OCI-LY3 (cell line): ENCODE data around the gene SHTN1.

ENCODE experiments used
- H2AFZ ChIP-seq: fragments of 200-600, 300-600 bp; shearing (Covaris generic); 2 replicates; pipeline ENCODE4 v1.6.0; 2014; ENCODE audit warnings: antibody characterized with exemption, low read depth, low read length
- H3K27ac ChIP-seq: fragments of 200-600, 300-600 bp; sonication (generic); 2 replicates; pipeline ENCODE4 v1.5.1; 2014; ENCODE audit warnings: mild to moderate bottlenecking, low read length, moderate library complexity, mixed read lengths
- H3K27me3 ChIP-seq: fragments of 200-600, 300-600 bp; sonication (generic); 2 replicates; pipeline ENCODE4 v1.6.1; 2014; ENCODE audit warnings: low read depth, low read length, mixed read lengths
- H3K36me3 ChIP-seq: fragments of 200-600, 300-600 bp; sonication (generic); replicated peaks from 2 replicates; pipeline ENCODE3; 2014; ENCODE audit warnings: low read depth, low read length, mixed read lengths
- H3K4me1 ChIP-seq: fragments of 300-600, 200-600 bp; sonication (generic); 2 replicates; pipeline ENCODE4 v1.6.1; 2014; ENCODE audit warnings: low read length, mixed read lengths
- H3K4me2 ChIP-seq: fragments of 200-600, 300-600 bp; sonication (generic); 2 replicates; pipeline ENCODE4 v1.6.1; 2014; ENCODE audit warnings: low read length, mixed read lengths
- H3K4me3 ChIP-seq: fragments of 300-600, 200-600 bp; sonication (generic); 2 replicates; pipeline ENCODE4 v1.5.1; 2014; ENCODE audit warnings: antibody characterized with exemption, mild to moderate bottlenecking, low read length, moderate library complexity
- H3K79me2 ChIP-seq: fragments of 300-600, 200-600 bp; shearing (Covaris generic); 2 replicates; pipeline ENCODE4 v1.6.1; 2014; ENCODE audit warnings: mild to moderate bottlenecking, low read length, mixed read lengths
- H3K9ac ChIP-seq: fragments of 300-600, 200-600 bp; shearing (Covaris generic); 2 replicates; pipeline ENCODE4 v1.6.0; 2014; ENCODE audit warnings: mild to moderate bottlenecking, low read length, moderate library complexity
- H3K9me3 ChIP-seq: fragments of 200-600, 300-600 bp; shearing (Covaris generic); 2 replicates; pipeline ENCODE4 v1.6.1; 2014; ENCODE audit warnings: low read length, mixed read lengths; ENCODE audit not compliant: insufficient read depth
- H4K20me1 ChIP-seq: fragments of 200-600, 300-600 bp; sonication (generic); 2 replicates; pipeline ENCODE4 v1.6.1; 2016; ENCODE audit warnings: low read length, mixed read lengths; ENCODE audit not compliant: insufficient read depth
- CTCF ChIP-seq: fragments of 200-600, 300-600 bp; sonication (generic); IDR thresholded peaks from 2 replicates; pipeline ENCODE4 v1.5.1; 2014; ENCODE audit warnings: antibody characterized with exemption, low read length, low read depth
- EZH2phosphoT487 ChIP-seq: fragments of 200-600 bp; shearing (Covaris generic); IDR thresholded peaks from 2 replicates; pipeline ENCODE4 v1.6.1; 2018; ENCODE audit warnings: antibody characterized with exemption, mixed run types, low read depth

Gene SHTN1

GRCh38 chr10:116972131-116972530 is 32.9 kb downstream of the SHTN1 start:
- Histone ChIP-seq H3K79me2 (no peaks in the 10 kb centered on the region), H2AFZ (no peak overlapping the region), H3K9ac (no peak overlapping the region), H3K4me1 (no peaks in the 10 kb centered on the region), H3K4me2 (no peak overlapping the region), H3K27ac (no peak overlapping the region), H3K27me3 (no peaks in the 10 kb centered on the region), H3K36me3 (no peaks in the 10 kb centered on the region), H4K20me1 (no peaks in the 10 kb centered on the region), H3K4me3 (no peak overlapping the region), H3K9me3 (no peaks in the 10 kb centered on the region)
- TF ChIP-seq CTCF (no peak), EZH2phosphoT487 (no peak)

DNA sequence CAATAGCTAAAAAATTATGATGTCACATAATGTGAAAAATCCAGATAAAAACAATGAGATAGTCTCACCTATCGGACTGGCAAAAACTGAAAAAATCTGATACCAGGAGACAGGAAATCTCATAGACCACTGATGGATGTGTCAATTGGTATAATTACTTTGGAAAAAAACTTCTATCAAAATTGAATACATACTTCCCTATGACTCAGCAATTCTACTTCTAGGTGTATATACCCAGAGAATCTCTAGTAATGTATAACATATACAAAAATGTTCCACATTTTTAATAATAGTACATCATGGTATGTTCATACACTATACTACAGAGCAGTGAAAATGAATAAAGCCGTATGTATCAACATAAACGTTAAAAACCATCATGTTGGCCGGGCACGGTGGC is 34.9 kb downstream of the SHTN1 start:
- no peak for TF ChIP-seq EZH2phosphoT487
- TF ChIP-seq CTCF, result no peak

DNA sequence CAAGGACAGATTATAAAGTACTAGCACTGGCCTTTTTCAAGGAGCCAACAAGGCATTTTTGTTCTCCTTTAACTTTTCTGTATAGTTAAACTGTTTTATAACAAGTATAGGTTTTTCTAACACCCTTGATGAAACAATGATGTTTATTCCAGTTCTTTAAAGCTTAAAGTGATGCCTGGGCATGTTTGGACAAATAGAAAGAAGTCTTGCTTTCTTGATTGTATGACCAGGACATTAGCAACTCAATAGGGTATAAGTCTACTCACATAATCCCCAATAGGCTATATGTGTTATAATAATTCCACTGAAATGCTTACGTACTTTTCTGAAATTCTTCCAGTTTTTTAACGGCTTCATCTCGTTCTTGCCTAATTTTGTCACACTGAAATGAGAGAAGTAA is 36.7 kb downstream of the SHTN1 start:
- no peaks in the 10 kb centered on the region for H3K4me1 ChIP-seq
- no peaks in the 10 kb centered on the region for H3K27me3 ChIP-seq
- no peak overlapping the region for H3K4me2 ChIP-seq
- TF ChIP-seq EZH2phosphoT487, result no peak
- no peak for TF ChIP-seq CTCF
- no peak overlapping the region for H3K9ac ChIP-seq
- no peaks in the 10 kb centered on the region for H3K79me2 ChIP-seq
- H2AFZ ChIP-seq, result no peak overlapping the region
- H3K4me3 ChIP-seq, result no peak overlapping the region
- H3K36me3 ChIP-seq, result no peaks in the 10 kb centered on the region
- no peak overlapping the region for H3K27ac ChIP-seq
- H3K9me3 ChIP-seq, result no peaks in the 10 kb centered on the region
- no peaks in the 10 kb centered on the region for H4K20me1 ChIP-seq

More for the DNA sequence above, 34.9 kb downstream of the SHTN1 start:
- no peaks in the 10 kb centered on the region for H3K27me3 ChIP-seq
- no peak overlapping the region for H3K4me2 ChIP-seq
- H3K4me1 ChIP-seq, result no peaks in the 10 kb centered on the region
- H4K20me1 ChIP-seq, result no peaks in the 10 kb centered on the region
- H3K4me3 ChIP-seq, result no peak overlapping the region
- no peaks in the 10 kb centered on the region for H3K9me3 ChIP-seq
- H2AFZ ChIP-seq, result no peak overlapping the region
- H3K27ac ChIP-seq, result no peak overlapping the region
- no peaks in the 10 kb centered on the region for H3K79me2 ChIP-seq
- H3K36me3 ChIP-seq, result no peaks in the 10 kb centered on the region
- no peak overlapping the region for H3K9ac ChIP-seq

DNA sequence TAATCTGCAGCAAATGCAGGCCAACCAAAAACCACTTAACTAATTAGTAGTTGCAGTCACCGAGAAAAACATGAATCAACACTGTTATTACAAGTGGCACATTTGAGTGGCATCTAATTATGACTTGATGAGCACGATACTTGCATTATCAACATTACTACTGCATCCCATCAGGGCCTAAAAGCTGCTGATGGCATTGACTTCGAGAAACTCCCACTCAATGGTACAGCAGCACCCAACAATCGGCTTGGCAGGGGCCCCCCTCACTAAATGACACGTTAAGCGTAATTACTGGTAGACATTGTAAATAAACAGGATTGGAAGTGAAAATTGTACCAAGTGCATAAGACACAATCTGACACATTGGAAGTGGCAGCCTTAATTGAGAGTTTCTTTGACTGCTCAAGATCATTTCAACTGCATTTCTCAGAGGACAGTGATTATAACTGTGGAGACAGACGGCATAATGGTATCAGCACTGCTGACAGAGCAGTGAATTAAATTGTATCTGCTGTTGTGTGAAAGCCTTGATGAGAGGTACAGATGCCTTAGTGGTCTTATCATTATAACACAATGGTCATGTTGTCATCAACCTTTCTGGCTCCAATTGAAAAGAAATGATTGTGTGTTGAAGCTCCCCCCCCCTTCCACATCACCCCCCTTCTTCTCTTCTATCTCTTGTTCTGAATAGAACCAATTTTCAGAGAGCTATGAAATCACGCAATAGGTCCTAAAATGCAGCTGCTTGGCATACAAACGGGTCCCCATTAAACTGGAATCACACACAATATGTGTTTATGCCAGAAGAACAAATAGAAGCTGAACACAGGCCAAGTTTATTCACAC is 43.4 kb downstream of the SHTN1 start:
- Histone ChIP-seq H4K20me1 (no peaks in the 10 kb centered on the region), H3K4me3 (no peak overlapping the region), H3K4me2 (no peak overlapping the region), H3K4me1 (no peaks in the 10 kb centered on the region), H3K9me3 (no peaks in the 10 kb centered on the region), H3K27ac (no peak overlapping the region), H3K9ac (no peak overlapping the region), H3K27me3 (no peaks in the 10 kb centered on the region), H3K79me2 (no peaks in the 10 kb centered on the region), H3K36me3 (no peaks in the 10 kb centered on the region), H2AFZ (no peak overlapping the region)
- TF ChIP-seq CTCF (no peak), EZH2phosphoT487 (no peak)
